NCI-H748 treated with DMSO at 0.1 percent for 48 hours (cell line): ENCODE results near the gene PPP2R2D.

Experiments used
- DNase-seq: peaks from one replicate; lab custom pipeline; 2025; lab: John Stamatoyannopoulos, UW

PPP2R2D gene

GRCh38 chr10:131998845-131999681 lies 98.3 kb downstream of the PPP2R2D start:
- no peak for DNase-seq

- no peak for DNase-seq
These were observed 100.6 kb downstream of the PPP2R2D start for GRCh38 chr10:132001238-132001972.

GRCh38 chr10:132002004-132002403 lies 101.2 kb downstream of the PPP2R2D start:
- no peak for DNase-seq

GRCh38 chr10:132003282-132003924 lies 102.6 kb downstream of the PPP2R2D start:
- no peak for DNase-seq

- DNase-seq = no peak
These were observed 103.2 kb downstream of the PPP2R2D start for GRCh38 chr10:132004052-132004451.

GRCh38 chr10:132005147-132005546 lies 104.3 kb downstream of the PPP2R2D start:
- DNase-seq = no peak

GRCh38 chr10:132006966-132007365 lies 106.2 kb downstream of the PPP2R2D start:
- no peak for DNase-seq

GRCh38 chr10:132007681-132008080 lies 106.9 kb downstream of the PPP2R2D start:
- no peak for DNase-seq
